Left colon (tissue), 2 donors: ENCODE data around the gene KISS1R. TPM values are rescaled to one million over a fixed set of nuclear protein-coding genes. Genes with fewer than 3 reads are reported as not detected.

Source experiments
- ATAC-seq: fragments of 200-7000 bp; cut with Tn5 transposase; one replicate; pipeline ENCODE4 v1.9.1; 2020; ENCODE audit warnings: mild to moderate bottlenecking, moderate library complexity
- DNase-seq, 2 donors: peaks; one replicate each; pipeline ENCODE4 v3.0.0-alpha.2; 2020
- intact Hi-C, 2 donors: fragments of 100-400 bp; cut with DNase I in 1 of 2; cut with micrococcal nuclease in 1 of 2; formaldehyde crosslinking; loops; one replicate each; pipeline versions ENCODE4 v1.11.2 to v1.14.0; 2022; cut with DNase I, micrococcal nuclease
- total RNA-seq, 2 donors: library from RNA; stranded (reverse); fragmentation: NEBNext Ultra II Directional; extraction: Animal tissue kit (Norgen Biotek cat#: 25700); gene quantifications; one replicate each; pipeline ENCODE4 v1.2.1, GENCODE V29; 2021
- donor health status: DM: no; HTN: no; CAD: no.
- donor health status: DM: yes; HTN: yes; CAD: no.

Gene KISS1R
- total RNA-seq, 2 donors from 2014 or later, result not detected

GRCh38 chr19:896999-897398, 20.1 kb upstream of the KISS1R start:
- no peak for ATAC-seq
- DNase-seq, result no peak
- intact Hi-C loops, result no loop called here

GRCh38 chr19:897442-898039, 19.6 kb upstream of the KISS1R start:
- ATAC-seq, result no peak
- intact Hi-C loops, result no loop called here
- DNase-seq, result no peak

- intact Hi-C loops, result no loop called here
- DNase-seq (no peak), ATAC-seq (no peak)
Observed at GRCh38 chr19:898663-899062, 18.5 kb upstream of the KISS1R start.

- DNase-seq, result no peak
- intact Hi-C loops, result no loop called here
- no peak for ATAC-seq
Observed at GRCh38 chr19:899336-900042, 17.6 kb upstream of the KISS1R start.

GRCh38 chr19:900043-900301, 17.2 kb upstream of the KISS1R start:
- DNase-seq (no peak), ATAC-seq (no peak)
- intact Hi-C loops, result no loop called here

- peak; percentile 77 for ATAC-seq
- intact Hi-C loops, result no loop called here
- peak in 1 of 2 donors; percentile 55 for DNase-seq
Observed at GRCh38 chr19:900302-901111, 16.6 kb upstream of the KISS1R start.

GRCh38 chr19:901216-902092, 15.7 kb upstream of the KISS1R start:
- intact Hi-C loops, result no loop called here
- DNase-seq (no peak), ATAC-seq (no peak)

GRCh38 chr19:902093-902370, 15.1 kb upstream of the KISS1R start:
- intact Hi-C loops, result no loop called here
- no peak for DNase-seq
- no peak for ATAC-seq

GRCh38 chr19:902446-903226, 14.5 kb upstream of the KISS1R start:
- no peak for ATAC-seq
- no peak for DNase-seq
- intact Hi-C loops, result no loop called here

GRCh38 chr19:903266-903797, 13.8 kb upstream of the KISS1R start:
- DNase-seq (no peak), ATAC-seq (no peak)
- intact Hi-C loops, result no loop called here

GRCh38 chr19:904545-904944, 12.6 kb upstream of the KISS1R start:
- intact Hi-C loops, result no loop called here
- no peak for ATAC-seq
- no peak for DNase-seq

GRCh38 chr19:906480-906879, 10.7 kb upstream of the KISS1R start:
- ATAC-seq (no peak), DNase-seq (no peak)
- intact Hi-C loops, result no loop called here

GRCh38 chr19:907183-907853, 9.8 kb upstream of the KISS1R start:
- intact Hi-C loops, result no loop called here
- ATAC-seq, result no peak
- peak in 1 of 2 donors; percentile 52 for DNase-seq

GRCh38 chr19:911197-912033, 5.7 kb upstream of the KISS1R start:
- intact Hi-C loops, result no loop called here
- no peak for ATAC-seq
- DNase-seq, result no peak

GRCh38 chr19:912181-913079, 4.7 kb upstream of the KISS1R start:
- intact Hi-C loops, result no loop called here
- ATAC-seq, result no peak
- peak in 1 of 2 donors; percentile 62 for DNase-seq

GRCh38 chr19:913080-913748, 3.9 kb upstream of the KISS1R start, which contains the start of gene R3HDM4:
Gene R3HDM4 (minus strand): TSS chr19:913219. CDS start chr19:913157, 62 bp downstream.
- intact Hi-C loops, result no loop called here
- peak; percentile 64 for ATAC-seq
- DNase-seq, result peak; percentile 77 to 88
